ENCODE data around the gene EFR3B. TPM values are rescaled to one million over a fixed set of nuclear protein-coding genes. Genes with fewer than 3 reads are reported as not detected.

The EFR3B gene
- total and polyA plus RNA-seq, 10 of the 15 experiments (the other 5 are each of a cell fraction or from before 2014, with no cell fraction given): 0.12 to 3.9 (median 1.8) TPM

DNA sequence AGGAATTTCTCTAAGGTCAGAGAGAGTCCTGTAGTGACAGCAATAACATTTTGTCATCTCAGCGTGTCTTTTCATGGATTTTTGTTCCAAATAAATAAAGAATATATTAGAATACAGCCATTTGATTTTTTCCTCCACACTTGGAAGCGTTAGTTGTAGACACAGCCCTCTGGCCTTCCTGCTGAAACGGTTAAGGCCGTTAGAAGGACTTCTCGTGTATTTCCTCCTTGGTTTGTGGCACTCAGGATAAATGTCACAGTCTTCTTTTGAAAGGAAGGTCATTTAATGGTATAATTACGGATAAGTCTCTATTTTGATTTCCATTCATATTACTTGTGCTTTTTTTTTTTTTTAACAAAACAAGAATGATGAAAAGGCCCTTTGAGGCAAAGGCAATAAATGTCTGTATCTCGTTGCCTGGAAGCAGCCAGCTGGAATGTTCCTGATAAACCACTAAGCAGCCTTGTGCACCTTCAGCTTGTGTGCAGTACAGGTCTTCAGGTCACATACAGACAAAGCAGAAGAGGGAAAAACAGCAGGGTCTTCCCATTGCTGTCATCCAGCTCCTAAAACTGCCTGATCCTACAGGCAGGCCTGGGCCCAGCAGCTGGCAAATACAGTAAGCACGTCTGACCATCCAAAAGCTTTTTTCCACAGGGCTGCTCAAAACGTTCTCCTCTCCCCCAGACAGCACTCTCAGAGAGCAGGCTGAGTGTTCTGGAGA lies 14.4 kb downstream of the EFR3B start (continued):
- TF ChIP-seq ELK1 (IDR thresholded peaks at IDR 0.05; ENCODE audit: low read depth, low read length): no peak
- TF ChIP-seq, protein P1, sequence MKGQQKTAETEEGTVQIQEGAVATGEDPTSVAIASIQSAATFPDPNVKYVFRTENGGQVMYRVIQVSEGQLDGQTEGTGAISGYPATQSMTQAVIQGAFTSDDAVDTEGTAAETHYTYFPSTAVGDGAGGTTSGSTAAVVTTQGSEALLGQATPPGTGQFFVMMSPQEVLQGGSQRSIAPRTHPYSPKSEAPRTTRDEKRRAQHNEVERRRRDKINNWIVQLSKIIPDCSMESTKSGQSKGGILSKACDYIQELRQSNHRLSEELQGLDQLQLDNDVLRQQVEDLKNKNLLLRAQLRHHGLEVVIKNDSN (IDR thresholded peaks at IDR 0.05; ENCODE audit: borderline replicate concordance, extremely low read length, insufficient read depth, low read depth, low read length): no peak

DNA sequence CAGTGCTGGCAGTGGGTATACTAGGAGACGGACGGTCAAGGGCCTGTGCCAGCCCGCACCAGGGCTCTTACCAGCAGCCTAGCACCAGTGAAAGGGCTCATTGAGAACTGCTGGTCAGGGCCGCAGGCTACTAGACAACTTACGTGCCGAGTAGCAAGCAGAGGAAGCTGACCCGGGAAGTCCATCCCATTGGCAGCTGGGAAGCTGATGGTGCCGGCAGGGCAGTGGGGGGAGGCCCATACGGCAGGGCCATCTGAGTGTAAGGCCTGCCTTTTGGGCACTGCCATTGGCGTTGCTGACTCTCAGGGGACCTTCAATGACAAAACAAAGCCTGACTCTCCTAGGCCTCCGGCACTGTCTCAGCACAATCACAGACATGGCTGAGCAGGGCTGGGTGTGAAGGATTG lies 20.6 kb downstream of the EFR3B start:
- Histone ChIP-seq H2AFZ (ENCODE audit: control insufficient read depth, low read depth, low read length) (no peak overlapping the region), H4K20me1 (ENCODE audit: control insufficient read depth, insufficient read depth) (no peaks in the 10 kb centered on the region), H3K27ac (ENCODE audit: control insufficient read depth, insufficient read depth) (no peak overlapping the region), H3K27me3 (replicated peaks in 1 of 2; ENCODE audit: control insufficient read depth in 2 of 2, insufficient read depth in 2 of 2, low read length in 1 of 2) (no peaks in the 10 kb centered on the region), H3K36me3 (ENCODE audit: control insufficient read depth in 2 of 2, insufficient read depth in 2 of 2, low read length in 1 of 2) (no peaks in the 10 kb centered on the region), H3K4me2 (ENCODE audit: control insufficient read depth, insufficient read depth) (no peak overlapping the region), H3K4me3 (no peak overlapping the region), H3K79me2 (ENCODE audit: control insufficient read depth, insufficient read depth, low read length) (no peaks in the 10 kb centered on the region), H3K9me3 (replicated peaks; ENCODE audit: control insufficient read depth, insufficient read depth, low read length) (peaks cover 5% of the 10 kb centered on the region; the same call in 2 of the 3 replicates), H3K4me1 (ENCODE audit: control insufficient read depth, insufficient read depth, low read length) (peaks cover 13% of the 10 kb centered on the region; the same call in 1 of the 2 replicates), H3K9ac (ENCODE audit: control insufficient read depth, insufficient read depth, low read length) (no peak overlapping the region)
- DNase-seq (ENCODE audit: low read depth, low spot score) (no peak), FAIRE-seq (no peak), ATAC-seq (no peak)
- SMC1A ChIA-PET (ENCODE audit: uncharacterized antibody, unreplicated experiment): no interaction called here
- BruUV-seq (replicated peaks): no TSS peak
- in situ Hi-C loops (cut with MboI): no loop called here
- WGBS (ENCODE audit: insufficient coverage, insufficient replicate concordance, low lambda C conversion rate, missing lambda C conversion rate): 98% methylated on average over 11 of the region's 11 CpGs
- CTCF ChIA-PET: no interaction called here
- POLR2A ChIA-PET: no interaction called here
- intact Hi-C loops (cut with micrococcal nuclease; ENCODE audit: unreplicated experiment): no loop called here
- RAD21 ChIA-PET (ENCODE audit: unreplicated experiment): no interaction called here
- TF ChIP-seq, protein P2, sequence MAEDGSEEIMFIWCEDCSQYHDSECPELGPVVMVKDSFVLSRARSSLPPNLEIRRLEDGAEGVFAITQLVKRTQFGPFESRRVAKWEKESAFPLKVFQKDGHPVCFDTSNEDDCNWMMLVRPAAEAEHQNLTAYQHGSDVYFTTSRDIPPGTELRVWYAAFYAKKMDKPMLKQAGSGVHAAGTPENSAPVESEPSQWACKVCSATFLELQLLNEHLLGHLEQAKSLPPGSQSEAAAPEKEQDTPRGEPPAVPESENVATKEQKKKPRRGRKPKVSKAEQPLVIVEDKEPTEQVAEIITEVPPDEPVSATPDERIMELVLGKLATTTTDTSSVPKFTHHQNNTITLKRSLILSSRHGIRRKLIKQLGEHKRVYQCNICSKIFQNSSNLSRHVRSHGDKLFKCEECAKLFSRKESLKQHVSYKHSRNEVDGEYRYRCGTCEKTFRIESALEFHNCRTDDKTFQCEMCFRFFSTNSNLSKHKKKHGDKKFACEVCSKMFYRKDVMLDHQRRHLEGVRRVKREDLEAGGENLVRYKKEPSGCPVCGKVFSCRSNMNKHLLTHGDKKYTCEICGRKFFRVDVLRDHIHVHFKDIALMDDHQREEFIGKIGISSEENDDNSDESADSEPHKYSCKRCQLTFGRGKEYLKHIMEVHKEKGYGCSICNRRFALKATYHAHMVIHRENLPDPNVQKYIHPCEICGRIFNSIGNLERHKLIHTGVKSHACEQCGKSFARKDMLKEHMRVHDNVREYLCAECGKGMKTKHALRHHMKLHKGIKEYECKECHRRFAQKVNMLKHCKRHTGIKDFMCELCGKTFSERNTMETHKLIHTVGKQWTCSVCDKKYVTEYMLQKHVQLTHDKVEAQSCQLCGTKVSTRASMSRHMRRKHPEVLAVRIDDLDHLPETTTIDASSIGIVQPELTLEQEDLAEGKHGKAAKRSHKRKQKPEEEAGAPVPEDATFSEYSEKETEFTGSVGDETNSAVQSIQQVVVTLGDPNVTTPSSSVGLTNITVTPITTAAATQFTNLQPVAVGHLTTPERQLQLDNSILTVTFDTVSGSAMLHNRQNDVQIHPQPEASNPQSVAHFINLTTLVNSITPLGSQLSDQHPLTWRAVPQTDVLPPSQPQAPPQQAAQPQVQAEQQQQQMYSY (CRISPR knock-in tag; IDR thresholded peaks at IDR 0.05): no peak
- TF ChIP-seq BMI1 (IDR thresholded peaks at IDR 0.05; ENCODE audit: borderline replicate concordance) (no peak), EP300 (IDR thresholded peaks at IDR 0.05; ENCODE audit: borderline replicate concordance in 1 of 2, control insufficient read depth in 1 of 2, low read depth in 2 of 2, low read length in 2 of 2) (no peak), TCF7 (IDR thresholded peaks at IDR 0.05; ENCODE audit: borderline replicate concordance) (no peak), HSF1 (IDR thresholded peaks at IDR 0.05; ENCODE audit: low read depth, low read length) (no peak), ELK1 (IDR thresholded peaks at IDR 0.05; ENCODE audit: low read depth, low read length) (no peak)
- TF ChIP-seq, protein P3, sequence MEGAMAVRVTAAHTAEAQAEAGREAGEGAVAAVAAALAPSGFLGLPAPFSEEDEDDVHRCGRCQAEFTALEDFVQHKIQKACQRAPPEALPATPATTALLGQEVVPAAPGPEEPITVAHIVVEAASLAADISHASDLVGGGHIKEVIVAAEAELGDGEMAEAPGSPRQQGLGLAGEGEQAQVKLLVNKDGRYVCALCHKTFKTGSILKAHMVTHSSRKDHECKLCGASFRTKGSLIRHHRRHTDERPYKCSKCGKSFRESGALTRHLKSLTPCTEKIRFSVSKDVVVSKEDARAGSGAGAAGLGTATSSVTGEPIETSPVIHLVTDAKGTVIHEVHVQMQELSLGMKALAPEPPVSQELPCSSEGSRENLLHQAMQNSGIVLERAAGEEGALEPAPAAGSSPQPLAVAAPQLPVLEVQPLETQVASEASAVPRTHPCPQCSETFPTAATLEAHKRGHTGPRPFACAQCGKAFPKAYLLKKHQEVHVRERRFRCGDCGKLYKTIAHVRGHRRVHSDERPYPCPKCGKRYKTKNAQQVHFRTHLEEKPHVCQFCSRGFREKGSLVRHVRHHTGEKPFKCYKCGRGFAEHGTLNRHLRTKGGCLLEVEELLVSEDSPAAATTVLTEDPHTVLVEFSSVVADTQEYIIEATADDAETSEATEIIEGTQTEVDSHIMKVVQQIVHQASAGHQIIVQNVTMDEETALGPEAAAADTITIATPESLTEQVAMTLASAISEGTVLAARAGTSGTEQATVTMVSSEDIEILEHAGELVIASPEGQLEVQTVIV (IDR thresholded peaks at IDR 0.05; ENCODE audit: borderline replicate concordance, partially characterized antibody): no peak
